ENCODE data around the gene MTCL1. TPM values are rescaled to one million over a fixed set of nuclear protein-coding genes. Genes with fewer than 3 reads are reported as not detected.

Gene MTCL1
- 16.5 and 19.7 TPM in 2 replicates for total RNA-seq
- polyA plus RNA-seq, result 10.6 and 13.0 TPM in 2 replicates

DNA sequence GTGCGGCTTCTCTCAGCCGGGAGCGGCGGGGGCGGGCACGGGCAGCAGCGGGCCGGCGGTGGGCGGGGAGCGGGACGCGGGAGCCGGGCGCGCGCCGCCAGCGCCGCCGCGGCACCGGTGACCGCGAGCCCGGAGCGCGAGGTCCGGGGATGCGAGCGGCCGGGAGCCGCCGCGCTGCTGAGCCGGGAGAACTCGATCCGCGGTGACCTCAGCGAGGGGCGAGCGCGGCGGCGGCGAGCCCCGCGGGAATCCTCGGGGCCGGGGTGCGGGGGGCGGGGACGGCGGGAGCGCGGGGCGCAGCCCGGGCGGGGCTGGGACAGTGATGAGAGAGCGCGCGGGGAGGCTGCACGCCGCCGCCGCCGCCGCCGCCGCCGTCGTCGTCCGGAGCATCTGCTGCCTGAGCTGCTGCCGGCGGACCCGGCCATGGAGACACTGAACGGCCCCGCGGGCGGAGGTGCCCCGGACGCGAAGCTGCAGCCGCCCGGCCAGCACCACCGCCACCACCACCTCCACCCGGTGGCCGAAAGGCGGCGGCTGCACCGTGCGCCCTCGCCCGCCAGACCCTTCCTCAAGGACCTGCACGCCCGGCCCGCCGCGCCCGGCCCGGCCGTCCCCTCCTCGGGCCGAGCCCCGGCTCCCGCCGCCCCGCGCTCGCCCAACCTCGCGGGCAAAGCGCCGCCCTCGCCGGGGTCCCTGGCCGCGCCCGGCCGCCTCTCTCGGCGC lies at the start of gene MTCL1:
TSS of gene MTCL1 (plus strand) at position 319 of the 723 bp plus-strand sequence. CDS start at position 424, 105 bp downstream.
- WGBS (ENCODE audit: low lambda C conversion rate, missing lambda C conversion rate), result 0% methylated on average over 14 of the region's 123 CpGs
- H3K27ac ChIP-seq, result peak within 1 kb of the TSS; percentile 87
- no peaks in the 10 kb centered on the region for H3K27me3 ChIP-seq
- no peaks in the 10 kb centered on the region for H3K9me2 ChIP-seq (replicated peaks; ENCODE audit: insufficient read depth)
- no peaks in the 10 kb centered on the region for H3K36me3 ChIP-seq (replicated peaks; ENCODE audit: insufficient read depth, low read depth)
- peak within 1 kb of the TSS; percentile 75 for H3K4me3 ChIP-seq
- DNase-seq (ENCODE audit: low spot score), result no peak
- H2AFZ ChIP-seq, result peak within 1 kb of the TSS; percentile 78
- peaks cover 21% of the 10 kb centered on the region for H3K4me1 ChIP-seq (ENCODE audit: insufficient read depth)
- peaks cover 10% of the 10 kb centered on the region for H4K20me1 ChIP-seq (ENCODE audit: insufficient read depth, poor library complexity, severe bottlenecking)
- TF ChIP-seq EZH2 (IDR thresholded peaks at IDR 0.05; ENCODE audit: borderline replicate concordance) (no peak), EZH2phosphoT487 (IDR thresholded peaks at IDR 0.05; ENCODE audit: low read depth, severe bottlenecking, unreplicated experiment) (no peak)
- TF ChIP-seq, protein P1, sequence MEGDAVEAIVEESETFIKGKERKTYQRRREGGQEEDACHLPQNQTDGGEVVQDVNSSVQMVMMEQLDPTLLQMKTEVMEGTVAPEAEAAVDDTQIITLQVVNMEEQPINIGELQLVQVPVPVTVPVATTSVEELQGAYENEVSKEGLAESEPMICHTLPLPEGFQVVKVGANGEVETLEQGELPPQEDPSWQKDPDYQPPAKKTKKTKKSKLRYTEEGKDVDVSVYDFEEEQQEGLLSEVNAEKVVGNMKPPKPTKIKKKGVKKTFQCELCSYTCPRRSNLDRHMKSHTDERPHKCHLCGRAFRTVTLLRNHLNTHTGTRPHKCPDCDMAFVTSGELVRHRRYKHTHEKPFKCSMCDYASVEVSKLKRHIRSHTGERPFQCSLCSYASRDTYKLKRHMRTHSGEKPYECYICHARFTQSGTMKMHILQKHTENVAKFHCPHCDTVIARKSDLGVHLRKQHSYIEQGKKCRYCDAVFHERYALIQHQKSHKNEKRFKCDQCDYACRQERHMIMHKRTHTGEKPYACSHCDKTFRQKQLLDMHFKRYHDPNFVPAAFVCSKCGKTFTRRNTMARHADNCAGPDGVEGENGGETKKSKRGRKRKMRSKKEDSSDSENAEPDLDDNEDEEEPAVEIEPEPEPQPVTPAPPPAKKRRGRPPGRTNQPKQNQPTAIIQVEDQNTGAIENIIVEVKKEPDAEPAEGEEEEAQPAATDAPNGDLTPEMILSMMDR (IDR thresholded peaks at IDR 0.05; ENCODE audit: poor library complexity), result no peak
- peaks cover 32% of the 10 kb centered on the region for H3K79me2 ChIP-seq
- peak within 1 kb of the TSS; percentile 98 for H3K4me2 ChIP-seq
- no peaks in the 10 kb centered on the region for H3K9me3 ChIP-seq (ENCODE audit: low read depth)

DNA sequence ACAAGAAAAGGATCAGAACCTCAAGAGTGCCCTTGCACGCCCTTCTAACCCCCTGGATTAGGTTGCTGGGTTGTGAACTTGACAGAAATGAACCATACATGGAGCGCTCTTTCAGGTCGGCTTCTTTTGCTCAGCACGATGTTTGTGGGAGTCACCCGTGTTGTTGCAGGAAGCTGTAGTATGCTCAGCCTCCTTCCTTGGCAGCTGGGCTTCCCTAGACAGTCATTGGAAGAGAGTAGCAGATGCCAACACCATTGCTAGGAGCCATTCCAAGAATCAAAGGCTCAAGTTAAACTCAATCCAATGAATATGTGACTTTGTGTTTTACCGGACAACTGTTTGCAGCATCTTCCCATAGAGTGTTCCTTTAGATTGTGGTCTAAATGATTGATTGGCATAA lies 49.1 kb upstream of the MTCL1 start:
- Histone ChIP-seq H3K9me3 (ENCODE audit: low read depth) (no peaks in the 10 kb centered on the region), H3K27ac (no peak overlapping the region), H3K4me2 (no peak overlapping the region), H3K36me3 (replicated peaks; ENCODE audit: insufficient read depth, low read depth) (no peaks in the 10 kb centered on the region), H3K9me2 (replicated peaks; ENCODE audit: insufficient read depth) (no peaks in the 10 kb centered on the region), H4K20me1 (ENCODE audit: insufficient read depth, poor library complexity, severe bottlenecking) (no peaks in the 10 kb centered on the region), H2AFZ (no peak overlapping the region), H3K4me1 (ENCODE audit: insufficient read depth) (no peaks in the 10 kb centered on the region), H3K4me3 (no peak overlapping the region), H3K27me3 (no peaks in the 10 kb centered on the region), H3K79me2 (no peaks in the 10 kb centered on the region)
- no peak for DNase-seq (ENCODE audit: low spot score)
- no peak for TF ChIP-seq EZH2 (IDR thresholded peaks at IDR 0.05; ENCODE audit: borderline replicate concordance)
- no peak for TF ChIP-seq EZH2phosphoT487 (IDR thresholded peaks at IDR 0.05; ENCODE audit: low read depth, severe bottlenecking, unreplicated experiment)
- TF ChIP-seq, protein P1 (IDR thresholded peaks at IDR 0.05; ENCODE audit: poor library complexity), result no peak
- WGBS (ENCODE audit: low lambda C conversion rate, missing lambda C conversion rate), result 84% methylated on average over 6 of the region's 6 CpGs

GRCh38 chr18:8657050-8657820 lies 48.1 kb upstream of the MTCL1 start:
- WGBS (ENCODE audit: low lambda C conversion rate, missing lambda C conversion rate), result 80% methylated on average over 14 of the region's 14 CpGs

More at GRCh38 chr18:8657050-8657820, 48.1 kb upstream of the MTCL1 start:
- Histone ChIP-seq H3K9me2 (replicated peaks; ENCODE audit: insufficient read depth) (no peaks in the 10 kb centered on the region), H3K4me2 (no peak overlapping the region), H3K36me3 (replicated peaks; ENCODE audit: insufficient read depth, low read depth) (no peaks in the 10 kb centered on the region), H3K79me2 (no peaks in the 10 kb centered on the region), H3K27ac (no peak overlapping the region), H2AFZ (no peak overlapping the region), H3K4me1 (ENCODE audit: insufficient read depth) (no peaks in the 10 kb centered on the region), H3K9me3 (ENCODE audit: low read depth) (no peaks in the 10 kb centered on the region), H3K27me3 (no peaks in the 10 kb centered on the region), H3K4me3 (no peak overlapping the region), H4K20me1 (ENCODE audit: insufficient read depth, poor library complexity, severe bottlenecking) (no peaks in the 10 kb centered on the region)
- TF ChIP-seq EZH2phosphoT487 (IDR thresholded peaks at IDR 0.05; ENCODE audit: low read depth, severe bottlenecking, unreplicated experiment) (no peak), EZH2 (IDR thresholded peaks at IDR 0.05; ENCODE audit: borderline replicate concordance) (no peak)
- TF ChIP-seq, protein P1 (IDR thresholded peaks at IDR 0.05; ENCODE audit: poor library complexity), result no peak
- no peak for DNase-seq (ENCODE audit: low spot score)

Measured in hepatocyte (in vitro differentiated cells).